Renal cortex interstitium (tissue), 11 donors: ENCODE results near the gene FBXW4. TPM values are rescaled to one million over a fixed set of nuclear protein-coding genes. Genes with fewer than 3 reads are reported as not detected.

Source experiments
- DNase-seq, 11 donors: peaks; one replicate each; pipeline ENCODE4 v3.0.0-alpha.2; 2013; ENCODE audit warnings: low read depth in 9 of 11, low spot score in 4 of 11; ENCODE audit errors: extremely low read depth in 1 of 11
- polyA plus RNA-seq, 3 donors: library from polyadenylated mRNA; unstranded; fragments of 120-200 nt; gene quantifications; one replicate each; pipeline ENCODE4 v1.2.1, GENCODE V29; 2013; ENCODE audit not compliant: insufficient read length in 3 of 3

Gene FBXW4
- polyA plus RNA-seq, 3 donors: 52.7 to 56.5 (median 55.5) TPM

GRCh38 chr10:101710059-101710695 is 15.2 kb upstream of the FBXW4 start:
- no peak for DNase-seq

GRCh38 chr10:101709359-101710058 is 14.5 kb upstream of the FBXW4 start:
- DNase-seq: no peak

GRCh38 chr10:101708870-101709269 is 13.9 kb upstream of the FBXW4 start:
- DNase-seq: no peak

- DNase-seq: no peak
Observed at GRCh38 chr10:101708073-101708472, 13.1 kb upstream of the FBXW4 start.

GRCh38 chr10:101704331-101704730 is 9.4 kb upstream of the FBXW4 start:
- no peak for DNase-seq

GRCh38 chr10:101696632-101697031 is 1.7 kb upstream of the FBXW4 start:
- DNase-seq: no peak

GRCh38 chr10:101695404-101695890 is 477 bp upstream of the FBXW4 start:
- DNase-seq: no peak

GRCh38 chr10:101693978-101694673 is 844 bp downstream of the FBXW4 start:
- peak in 7 of 11 donors; percentile 32 to 73 (median 59) for DNase-seq

GRCh38 chr10:101693651-101693977 is 1.4 kb downstream of the FBXW4 start:
- DNase-seq: peak in 2 of 11 donors; percentile 28 to 49

- no peak for DNase-seq
Observed at GRCh38 chr10:101691081-101691480, 3.9 kb downstream of the FBXW4 start.

- DNase-seq: no peak
Observed at GRCh38 chr10:101690461-101690860, 4.5 kb downstream of the FBXW4 start.

- no peak for DNase-seq
Observed at GRCh38 chr10:101687071-101687658, 7.8 kb downstream of the FBXW4 start.

- DNase-seq: no peak
Observed at GRCh38 chr10:101686133-101686925, 8.6 kb downstream of the FBXW4 start.

- DNase-seq: no peak
Observed at GRCh38 chr10:101684782-101685181, 10.2 kb downstream of the FBXW4 start.

- DNase-seq: no peak
Observed at GRCh38 chr10:101683276-101683675, 11.7 kb downstream of the FBXW4 start.

- no peak for DNase-seq
Observed at GRCh38 chr10:101682172-101682825, 12.7 kb downstream of the FBXW4 start.

- no peak for DNase-seq
Observed at GRCh38 chr10:101676565-101676964, 18.4 kb downstream of the FBXW4 start.

- DNase-seq: no peak
Observed at GRCh38 chr10:101675115-101675514, 19.9 kb downstream of the FBXW4 start.

- DNase-seq: no peak
Observed at GRCh38 chr10:101672536-101672935, 22.4 kb downstream of the FBXW4 start.
